BE2C (cell line): ENCODE results near the gene PREB.

Source experiments
- DNase-seq: peaks from one replicate; pipeline ENCODE4 v3.0.0-alpha.2; 2020
- H3K27me3 ChIP-seq: fragments of 250-450 bp; sonication (Bioruptor Pico); 2 replicates; pipeline ENCODE4 v1.5.1; 2020; ENCODE audit warnings: mild to moderate bottlenecking
- H3K36me3 ChIP-seq: fragments of 250-450 bp; sonication (Bioruptor Pico); 2 replicates; pipeline ENCODE4 v1.5.1; 2020; ENCODE audit warnings: mild to moderate bottlenecking
- H3K4me1 ChIP-seq: fragments of 250-450 bp; sonication (Bioruptor Pico); 2 replicates; pipeline ENCODE4 v1.5.1; 2020
- H3K4me3 ChIP-seq: 2 replicates; pipeline ENCODE4 v1.5.1; 2011; ENCODE audit warnings: low read depth, low read length
- H3K9me3 ChIP-seq: fragments of 250-450 bp; sonication (Bioruptor Pico); 2 replicates; pipeline ENCODE4 v1.5.1; 2020
- CTCF ChIP-seq: IDR thresholded peaks from 2 replicates; pipeline ENCODE4 v1.5.1; 2012; ENCODE audit warnings: mild to moderate bottlenecking, low read depth, low read length

The PREB gene

GRCh38 chr2:27164960-27165763, 30.7 kb upstream of the PREB start:
- no peak for TF ChIP-seq CTCF
- no peaks in the 10 kb centered on the region for H3K36me3 ChIP-seq
- no peaks in the 10 kb centered on the region for H3K9me3 ChIP-seq
- no peaks in the 10 kb centered on the region for H3K4me1 ChIP-seq
- H3K4me3 ChIP-seq: no peak overlapping the region
- no peak for DNase-seq
- H3K27me3 ChIP-seq: no peaks in the 10 kb centered on the region

GRCh38 chr2:27162151-27163121, 28.0 kb upstream of the PREB start:
- H3K4me1 ChIP-seq: no peaks in the 10 kb centered on the region

GRCh38 chr2:27160191-27160590, 25.8 kb upstream of the PREB start:
- DNase-seq: no peak
- no peaks in the 10 kb centered on the region for H3K4me1 ChIP-seq
- H3K9me3 ChIP-seq: no peaks in the 10 kb centered on the region
- no peaks in the 10 kb centered on the region for H3K27me3 ChIP-seq
- TF ChIP-seq CTCF: no peak
- no peak overlapping the region for H3K4me3 ChIP-seq
- no peaks in the 10 kb centered on the region for H3K36me3 ChIP-seq

More at GRCh38 chr2:27162151-27163121, 28.0 kb upstream of the PREB start:
- no peak for TF ChIP-seq CTCF
- Histone ChIP-seq H3K4me3 (no peak overlapping the region), H3K36me3 (no peaks in the 10 kb centered on the region), H3K9me3 (no peaks in the 10 kb centered on the region), H3K27me3 (no peaks in the 10 kb centered on the region)
- DNase-seq: no peak

GRCh38 chr2:27159271-27159670, 24.8 kb upstream of the PREB start:
- H3K36me3 ChIP-seq: no peaks in the 10 kb centered on the region
- DNase-seq: no peak
- no peaks in the 10 kb centered on the region for H3K9me3 ChIP-seq
- TF ChIP-seq CTCF: no peak
- no peak overlapping the region for H3K4me3 ChIP-seq
- H3K27me3 ChIP-seq: no peaks in the 10 kb centered on the region
- H3K4me1 ChIP-seq: no peaks in the 10 kb centered on the region

GRCh38 chr2:27158468-27158867, 24.0 kb upstream of the PREB start:
- H3K4me1 ChIP-seq: no peaks in the 10 kb centered on the region
- TF ChIP-seq CTCF: no peak
- H3K36me3 ChIP-seq: no peaks in the 10 kb centered on the region
- H3K27me3 ChIP-seq: no peaks in the 10 kb centered on the region
- no peaks in the 10 kb centered on the region for H3K9me3 ChIP-seq
- H3K4me3 ChIP-seq: no peak overlapping the region
- no peak for DNase-seq

- no peaks in the 10 kb centered on the region for H3K27me3 ChIP-seq
- no peaks in the 10 kb centered on the region for H3K9me3 ChIP-seq
- no peaks in the 10 kb centered on the region for H3K36me3 ChIP-seq
- TF ChIP-seq CTCF: no peak
- no peaks in the 10 kb centered on the region for H3K4me1 ChIP-seq
- H3K4me3 ChIP-seq: no peak overlapping the region
- no peak for DNase-seq
These were observed 20.7 kb upstream of the PREB start for GRCh38 chr2:27155069-27155520.
